H1 (cell line): ENCODE measurements around the gene MYO5B. TPM values are rescaled to one million over a fixed set of nuclear protein-coding genes. Genes with fewer than 3 reads are reported as not detected.

Experiments
- CTCF ChIA-PET: fragments of 300-600 bp; sonication (Branson Sonifier 250); formaldehyde crosslinking; loops from one replicate; lab custom pipeline; 2021; ENCODE audit not compliant: partially characterized antibody; lab: Charles Lee
- POLR2A ChIA-PET: fragments of 300-600 bp; sonication (Branson Sonifier 250); formaldehyde crosslinking; loops from one replicate; lab custom pipeline; 2021; ENCODE audit warnings: inconsistent platforms; ENCODE audit not compliant: partially characterized antibody; lab: Charles Lee
- DNase-seq, 2 experiments: peaks; one replicate each; pipeline versions ENCODE4 v3.0.0 to v3.0.0-alpha.2; 2010 to 2022; ENCODE audit warnings: low spot score in 2 of 2, low read depth in 1 of 2, mixed read lengths in 1 of 2
- FAIRE-seq: peaks from 2 replicates; lab custom pipeline; 2011; peaks lifted over from hg19 to GRCh38; lab: Jason Lieb, UNC
- H2AFZ ChIP-seq: 2 replicates; pipeline ENCODE4 v1.8.1; 2012; ENCODE audit warnings: low read length, inconsistent platforms
- H2AK5ac ChIP-seq: 2 replicates; pipeline ENCODE4 v1.6.1; 2013; ENCODE audit warnings: low read depth, low read length
- H2BK120ac ChIP-seq: replicated peaks from 2 replicates; pipeline ENCODE3; 2013; ENCODE audit warnings: low read depth, low read length, inconsistent platforms
- H2BK12ac ChIP-seq: 2 replicates; pipeline ENCODE4 v1.6.1; 2013; ENCODE audit warnings: low read depth, low read length
- H2BK15ac ChIP-seq: 2 replicates; pipeline ENCODE4 v1.6.1; 2013; ENCODE audit warnings: low read length
- H2BK20ac ChIP-seq: 2 replicates; pipeline ENCODE4 v1.6.1; 2013; ENCODE audit warnings: low read length
- H2BK5ac ChIP-seq: 2 replicates; pipeline ENCODE4 v1.6.1; 2013; ENCODE audit warnings: low read depth, low read length
- H3K14ac ChIP-seq: 2 replicates; pipeline ENCODE4 v1.6.1; 2013; ENCODE audit warnings: inconsistent platforms; ENCODE audit not compliant: insufficient read length
- H3K18ac ChIP-seq: 2 replicates; pipeline ENCODE4 v1.6.1; 2013; ENCODE audit warnings: low read length; ENCODE audit errors: extremely low read depth
- H3K23ac ChIP-seq: 2 replicates; pipeline ENCODE4 v1.6.1; 2013; ENCODE audit warnings: inconsistent platforms; ENCODE audit not compliant: insufficient read length
- H3K23me2 ChIP-seq: 2 replicates; pipeline ENCODE4 v1.6.1; 2013; ENCODE audit warnings: low read depth, low read length
- H3K27ac ChIP-seq: 2 replicates; pipeline ENCODE4 v1.6.1; 2011; ENCODE audit warnings: low read depth, low read length, inconsistent platforms
- H3K27me3 ChIP-seq, 4 experiments: replicated peaks in 1 of 4; 1 replicate in 1 of 4; 2 replicates in 3 of 4; pipeline versions ENCODE4 v1.6.1 to v1.8.1; 2011 to 2013; ENCODE audit warnings: low read length in 3 of 4, mild to moderate bottlenecking in 3 of 4, inconsistent platforms in 2 of 4, mixed read lengths in 2 of 4, moderate library complexity in 1 of 4; ENCODE audit not compliant: control insufficient read depth in 3 of 4, insufficient read depth in 3 of 4; ENCODE audit errors: extremely low read depth in 1 of 4
- H3K36me3 ChIP-seq, 4 experiments: 2 replicates each; pipeline versions ENCODE4 v1.6.1 to v1.8.1; 2011 to 2013; ENCODE audit warnings: mild to moderate bottlenecking in 4 of 4, low read length in 3 of 4, moderate library complexity in 2 of 4, control low read depth in 1 of 4, inconsistent platforms in 1 of 4; ENCODE audit not compliant: insufficient read depth in 4 of 4, control insufficient read depth in 2 of 4
- H3K4ac ChIP-seq: replicated peaks from 2 replicates; pipeline ENCODE3; 2013; ENCODE audit warnings: low read length, low read depth, mixed read lengths, inconsistent platforms; ENCODE audit not compliant: insufficient read length
- H3K4me1 ChIP-seq, 4 experiments: replicated peaks in 1 of 4; 1 replicate in 1 of 4; 2 replicates in 3 of 4; pipeline versions ENCODE4 v1.6.1 to v1.8.1; 2011 to 2013; ENCODE audit warnings: low read length in 3 of 4, inconsistent platforms in 2 of 4, mixed read lengths in 1 of 4; ENCODE audit not compliant: insufficient read depth in 4 of 4, control insufficient read depth in 3 of 4
- H3K4me2 ChIP-seq, 2 experiments: 2 replicates each; pipeline versions ENCODE4 v1.6.1 to v1.8.1; 2011 to 2013; ENCODE audit warnings: low read depth in 2 of 2, low read length in 2 of 2, control low read depth in 1 of 2, inconsistent platforms in 1 of 2, mild to moderate bottlenecking in 1 of 2; ENCODE audit not compliant: insufficient read depth in 1 of 2
- H3K4me3 ChIP-seq, 4 experiments: fragments of 200-600, 300-600 bp in 1 of 4; sonication (generic), shearing (Covaris generic), sonication (Bioruptor Twin) in 1 of 4; 2 replicates each; pipeline versions ENCODE4 v1.5.1 to v1.8.1; 2011 to 2016; ENCODE audit warnings: low read length in 4 of 4, low read depth in 3 of 4, control low read depth in 2 of 4, inconsistent platforms in 2 of 4, mild to moderate bottlenecking in 2 of 4, mixed read lengths in 1 of 4, moderate library complexity in 1 of 4; ENCODE audit not compliant: insufficient read depth in 2 of 4; ENCODE audit errors: extremely low read depth in 1 of 4
- H3K56ac ChIP-seq: replicated peaks from 2 replicates; pipeline ENCODE3; 2013; ENCODE audit warnings: low read depth, mild to moderate bottlenecking, mixed read lengths, low read length, inconsistent platforms; ENCODE audit not compliant: insufficient read length
- H3K79me1 ChIP-seq: 2 replicates; pipeline ENCODE4 v1.6.1; 2013; ENCODE audit warnings: low read depth, low read length, control low read depth
- H3K79me2 ChIP-seq, 2 experiments: 2 replicates each; pipeline versions ENCODE4 v1.6.1 to v1.8.1; 2012 to 2013; ENCODE audit warnings: low read length in 2 of 2, mild to moderate bottlenecking in 2 of 2, inconsistent platforms in 1 of 2; ENCODE audit not compliant: insufficient read depth in 2 of 2, control insufficient read depth in 1 of 2
- H3K9ac ChIP-seq, 4 experiments: replicated peaks in 1 of 4; 1 replicate in 1 of 4; 2 replicates in 3 of 4; pipeline versions ENCODE4 v1.6.1 to v1.8.1; 2011 to 2013; ENCODE audit warnings: low read depth in 3 of 4, low read length in 3 of 4, control low read depth in 2 of 4, mild to moderate bottlenecking in 2 of 4, moderate library complexity in 2 of 4, inconsistent platforms in 1 of 4; ENCODE audit errors: extremely low read depth in 1 of 4
- H3K9me3 ChIP-seq, 2 experiments: 2 replicates each; pipeline versions ENCODE4 v1.6.1 to v1.8.1; 2012 to 2013; ENCODE audit warnings: mild to moderate bottlenecking in 2 of 2, moderate library complexity in 2 of 2, control low read depth in 1 of 2, inconsistent platforms in 1 of 2, low read depth in 1 of 2, low read length in 1 of 2, mixed read lengths in 1 of 2; ENCODE audit not compliant: insufficient read depth in 2 of 2
- H4K20me1 ChIP-seq, 2 experiments: replicated peaks in 1 of 2; 2 replicates each; pipeline versions ENCODE3 to v1.8.1; 2011 to 2013; ENCODE audit warnings: inconsistent platforms in 2 of 2, low read length in 2 of 2, mild to moderate bottlenecking in 1 of 2; ENCODE audit not compliant: insufficient read depth in 2 of 2, control insufficient read depth in 1 of 2
- H4K5ac ChIP-seq: 2 replicates; pipeline ENCODE4 v1.6.1; 2013; ENCODE audit warnings: low read length, low read depth, mixed read lengths, inconsistent platforms; ENCODE audit not compliant: insufficient read length
- H4K8ac ChIP-seq: 2 replicates; pipeline ENCODE4 v1.8.0; 2013; ENCODE audit warnings: mild to moderate bottlenecking, moderate library complexity, low read length, inconsistent platforms; ENCODE audit not compliant: insufficient read depth; ENCODE audit errors: extremely low read depth
- H4K91ac ChIP-seq: replicated peaks from 2 replicates; pipeline ENCODE3; 2013; ENCODE audit warnings: low read length, mixed read lengths, inconsistent platforms; ENCODE audit not compliant: insufficient read length
- ASH2L ChIP-seq: fragments of 200-600, 300-600 bp; sonication (generic); IDR thresholded peaks from one replicate; pipeline ENCODE4 v1.7.1; 2017; ENCODE audit warnings: low read length
- BRCA1 ChIP-seq: IDR thresholded peaks from 2 replicates; pipeline ENCODE4 v1.6.1; 2012; ENCODE audit warnings: low read depth, low read length, improper control_type of control experiment
- CBX5 ChIP-seq: fragments of 300-800, 300-1000 bp; sonication (generic); IDR thresholded peaks from 2 replicates; pipeline ENCODE4 v1.7.1; 2016; ENCODE audit warnings: antibody characterized with exemption, low read length, low read depth
- CHD2 ChIP-seq: IDR thresholded peaks from 2 replicates; pipeline ENCODE4 v1.6.1; 2012; ENCODE audit warnings: low read length, improper control_type of control experiment
- CTBP2 ChIP-seq: IDR thresholded peaks from 2 replicates; pipeline ENCODE4 v1.7.0; 2011; ENCODE audit warnings: borderline replicate concordance, mild to moderate bottlenecking, moderate library complexity, mixed read lengths, low read length; ENCODE audit not compliant: insufficient read depth, insufficient read length
- E2F6 ChIP-seq: IDR thresholded peaks from 2 replicates; pipeline ENCODE4 v1.6.1; 2012; ENCODE audit warnings: inconsistent platforms
- FOSL1 ChIP-seq: IDR thresholded peaks from 2 replicates; pipeline ENCODE4 v1.6.1; 2011; ENCODE audit warnings: mild to moderate bottlenecking, low read depth, low read length, moderate library complexity; ENCODE audit not compliant: insufficient read depth
- NRF1 ChIP-seq: IDR thresholded peaks from 2 replicates; pipeline ENCODE4 v1.6.1; 2011; ENCODE audit warnings: mild to moderate bottlenecking, low read depth, low read length, improper control_type of control experiment
- PHF8 ChIP-seq: fragments of 200-600 bp; sonication (generic); conservative IDR thresholded peaks from 2 replicates; pipeline ENCODE4 v1.7.1; 2012; ENCODE audit warnings: low read depth, mild to moderate bottlenecking, inconsistent platforms, low read length, moderate library complexity
- POU5F1 ChIP-seq: IDR thresholded peaks from 2 replicates; pipeline ENCODE4 v1.6.1; 2011; ENCODE audit warnings: low read depth, mild to moderate bottlenecking, low read length, moderate library complexity
- RFX5 ChIP-seq: IDR thresholded peaks from 2 replicates; pipeline ENCODE4 v1.6.1; 2011; ENCODE audit warnings: low read depth, low read length, improper control_type of control experiment, borderline replicate concordance
- SIRT6 ChIP-seq: IDR thresholded peaks from one replicate; pipeline ENCODE4 v1.7.1; 2012; ENCODE audit warnings: low read length, inconsistent platforms
- TBP ChIP-seq: IDR thresholded peaks from 2 replicates; pipeline ENCODE4 v1.6.1; 2011; ENCODE audit warnings: low read depth, low read length, improper control_type of control experiment
- TCF12 ChIP-seq: IDR thresholded peaks from 2 replicates; pipeline ENCODE4 v1.6.1; 2011; ENCODE audit warnings: low read depth, mild to moderate bottlenecking, low read length
- TEAD4 ChIP-seq: IDR thresholded peaks from 2 replicates; pipeline ENCODE4 v1.6.1; 2012; ENCODE audit warnings: low read depth, low read length, inconsistent platforms, mixed read lengths
- YY1 ChIP-seq: IDR thresholded peaks from 2 replicates; pipeline ENCODE4 v1.6.1; 2011; ENCODE audit warnings: low read depth, mild to moderate bottlenecking, low read length
- WGBS, 2 experiments: shearing (Covaris generic) in 1 of 2; methylation state at CpG; one replicate each; pipeline versions ENCODE4 v1.1.6 to v1.1.7; 2013 to 2015; ENCODE audit warnings: low lambda C conversion rate in 2 of 2, mixed read lengths in 2 of 2, inconsistent platforms in 1 of 2, low coverage in 1 of 2, missing lambda C conversion rate in 1 of 2; ENCODE audit not compliant: insufficient replicate concordance in 2 of 2, insufficient coverage in 1 of 2, insufficient read length in 1 of 2; ENCODE audit errors: extremely low coverage in 1 of 2, missing lambda C conversion rate in 1 of 2; 5-methylcytosine and 5-hydroxymethylcytosine counted together
- polyA plus RNA-seq, 7 experiments: library from polyadenylated mRNA; depleted of rRNA in 3 of 7; stranded (reverse) in 5 of 7; unstranded in 2 of 7; fragments of >200 nt in 5 of 7; fragments of 200-250 nt in 2 of 7; gene quantifications; 1 replicate in 5 of 7; 2 replicates in 1 of 7; 4 replicates in 1 of 7; pipeline versions ENCODE4 v1.2.1 to v1.2.3, GENCODE V29; 2011 to 2013; ENCODE audit warnings: missing spikeins in 2 of 7, mixed read lengths in 2 of 7
- total RNA-seq: library from RNA; stranded (reverse); fragmentation: NEBNext Ultra II Directional; extraction: Animal tissue kit (Norgen Biotek cat#: 25700); gene quantifications from 2 replicates; pipeline ENCODE4 v1.2.1, GENCODE V29; 2021

MYO5B gene
- total and polyA plus RNA-seq, 2 of the 8 experiments (the other 6 are each of a cell fraction or from before 2014, with no cell fraction given), result 6.4 to 7.7 TPM

- no peak overlapping the region for H2BK12ac ChIP-seq
- FAIRE-seq (no peak), DNase-seq (no peak)
- no peak overlapping the region for H4K8ac ChIP-seq
- H3K4ac ChIP-seq, result no peak overlapping the region
- POLR2A ChIA-PET, result no interaction called here
- no peak overlapping the region for H3K23ac ChIP-seq
- no peak overlapping the region for H2BK20ac ChIP-seq
- no peak overlapping the region for H3K14ac ChIP-seq
- no peaks in the 10 kb centered on the region for H3K79me2 ChIP-seq
- no peak overlapping the region for H4K5ac ChIP-seq
- H3K9ac ChIP-seq, result no peak overlapping the region
- H3K4me1 ChIP-seq, result no peaks in the 10 kb centered on the region
- H3K27me3 ChIP-seq, result no peaks in the 10 kb centered on the region
- no peaks in the 10 kb centered on the region for H3K36me3 ChIP-seq
- H2AK5ac ChIP-seq, result no peak overlapping the region
- CTCF ChIA-PET, result no interaction called here
- 90% methylated on average over 4 of the region's 4 CpGs; no CpG with 5 or more reads in 1 of the 2 experiments for WGBS, 2 experiments
- no peak overlapping the region for H3K4me2 ChIP-seq
- H3K4me3 ChIP-seq, result no peak overlapping the region
- H3K56ac ChIP-seq, result no peak overlapping the region
- H3K27ac ChIP-seq, result no peak overlapping the region
- no peak overlapping the region for H2AFZ ChIP-seq
- no peak overlapping the region for H2BK5ac ChIP-seq
- no peaks in the 10 kb centered on the region for H3K23me2 ChIP-seq
- H4K20me1 ChIP-seq, result no peaks in the 10 kb centered on the region
- H3K79me1 ChIP-seq, result no peaks in the 10 kb centered on the region
- no peak overlapping the region for H3K18ac ChIP-seq
- no peak overlapping the region for H2BK120ac ChIP-seq
- no peak overlapping the region for H2BK15ac ChIP-seq
- H3K9me3 ChIP-seq, result no peaks in the 10 kb centered on the region
- H4K91ac ChIP-seq, result no peak overlapping the region
- no peak for TF ChIP-seq E2F6
- no peak for TF ChIP-seq POU5F1
- TF ChIP-seq YY1, result no peak
- TF ChIP-seq CHD2, result no peak
- TF ChIP-seq TEAD4, result no peak
- TF ChIP-seq SIRT6, result no peak
- TF ChIP-seq CTBP2, result no peak
- TF ChIP-seq TBP, result no peak
- no peak for TF ChIP-seq TCF12
- TF ChIP-seq BRCA1, result no peak
- TF ChIP-seq FOSL1, result no peak
- no peak for TF ChIP-seq CBX5
- TF ChIP-seq ASH2L, result no peak
- no peak for TF ChIP-seq RFX5
- TF ChIP-seq PHF8, result no peak
- no peak for TF ChIP-seq NRF1
Observed at GRCh38 chr18:49960376-49960775, 234.6 kb downstream of the MYO5B start.
